ENCODE measurements around the gene MOV10L1. TPM values are rescaled to one million over a fixed set of nuclear protein-coding genes. Genes with fewer than 3 reads are reported as not detected.
"Not testable (repeated sequence)": the region's sequence is repeated elsewhere in the genome, so short reads cannot be mapped to it uniquely, and the experiment has no call there.

MOV10L1 gene
- total RNA-seq, 1 donor from 2014 or later, result 0.22 TPM

GRCh38 chr22:50074551-50075530, 15.0 kb upstream of the MOV10L1 start:
- DNase-seq (no peak), ATAC-seq (no peak)
- intact Hi-C loops (cut with micrococcal nuclease), result no loop called here

GRCh38 chr22:50076646-50077535, 12.9 kb upstream of the MOV10L1 start:
- ATAC-seq (no peak), DNase-seq (no peak)
- intact Hi-C loops (cut with micrococcal nuclease), result no loop called here

GRCh38 chr22:50078246-50078645, 11.6 kb upstream of the MOV10L1 start:
- ATAC-seq (no peak), DNase-seq (no peak)
- intact Hi-C loops (cut with micrococcal nuclease), result no loop called here

GRCh38 chr22:50078761-50079160, 11.0 kb upstream of the MOV10L1 start:
- ATAC-seq (no peak), DNase-seq (no peak)
- intact Hi-C loops (cut with micrococcal nuclease), result no loop called here

GRCh38 chr22:50080077-50080465, 9.7 kb upstream of the MOV10L1 start:
- no peak for DNase-seq
- intact Hi-C loops (cut with micrococcal nuclease), result no loop called here
- ATAC-seq, result no peak

- DNase-seq (no peak), ATAC-seq (no peak)
- intact Hi-C loops (cut with micrococcal nuclease), result no loop called here
Measured at GRCh38 chr22:50081426-50082196, 8.2 kb upstream of the MOV10L1 start.

- ATAC-seq (no peak), DNase-seq (no peak)
- intact Hi-C loops (cut with micrococcal nuclease), result no loop called here
Measured at GRCh38 chr22:50082197-50082715, 7.5 kb upstream of the MOV10L1 start.

GRCh38 chr22:50082961-50083461, 6.8 kb upstream of the MOV10L1 start:
- DNase-seq, result no peak
- ATAC-seq, result no peak

GRCh38 chr22:50083462-50084079, 6.2 kb upstream of the MOV10L1 start:
- no peak for ATAC-seq
- intact Hi-C loops (cut with micrococcal nuclease), result no loop called here

More at GRCh38 chr22:50082961-50083461, 6.8 kb upstream of the MOV10L1 start:
- intact Hi-C loops (cut with micrococcal nuclease), result no loop called here

GRCh38 chr22:50084080-50084477, 5.7 kb upstream of the MOV10L1 start:
- intact Hi-C loops (cut with micrococcal nuclease), result no loop called here
- no peak for DNase-seq
- ATAC-seq, result no peak

More at GRCh38 chr22:50083462-50084079, 6.2 kb upstream of the MOV10L1 start:
- no peak for DNase-seq

GRCh38 chr22:50084614-50085021, 5.2 kb upstream of the MOV10L1 start:
- DNase-seq (no peak), ATAC-seq (no peak)
- intact Hi-C loops (cut with micrococcal nuclease), result no loop called here

GRCh38 chr22:50085211-50085972, 4.4 kb upstream of the MOV10L1 start, which contains the start of gene MLC1:
Gene MLC1, minus strand, starts transcription at chr22:50085426. Its CDS starts 524 bp downstream, at chr22:50084902.
- intact Hi-C loops (cut with micrococcal nuclease), result no loop called here
- no peak for DNase-seq

GRCh38 chr22:50086526-50086925, 3.3 kb upstream of the MOV10L1 start:
- no peak for ATAC-seq
- no peak for DNase-seq
- intact Hi-C loops (cut with micrococcal nuclease), result no loop called here

More at GRCh38 chr22:50085211-50085972, 4.4 kb upstream of the MOV10L1 start, which contains the start of gene MLC1:
- no peak for ATAC-seq

- DNase-seq; intact Hi-C loops (cut with micrococcal nuclease); ATAC-seq: not testable (repeated sequence)
Measured at GRCh38 chr22:50086975-50087374, 2.8 kb upstream of the MOV10L1 start.

- intact Hi-C loops (cut with micrococcal nuclease), result no loop called here
- ATAC-seq (no peak), DNase-seq (no peak)
Measured at GRCh38 chr22:50087646-50088045, 2.2 kb upstream of the MOV10L1 start.

GRCh38 chr22:50088096-50088495, 1.7 kb upstream of the MOV10L1 start:
- DNase-seq (no peak), ATAC-seq (no peak)
- intact Hi-C loops (cut with micrococcal nuclease), result no loop called here

GRCh38 chr22:50089231-50089630, 575 bp upstream of the MOV10L1 start:
- DNase-seq (no peak), ATAC-seq (no peak)
- intact Hi-C loops (cut with micrococcal nuclease), result no loop called here

GRCh38 chr22:50090412-50090714, 557 bp downstream of the MOV10L1 start:
- intact Hi-C loops (cut with micrococcal nuclease), result no loop called here
- ATAC-seq, result no peak
- no peak for DNase-seq
